Glomerular endothelial cell (primary cell): ENCODE data around the gene TTC9B. TPM values are rescaled to one million over a fixed set of nuclear protein-coding genes. Genes with fewer than 3 reads are reported as not detected.

ENCODE experiments used
- DNase-seq: peaks from one replicate; pipeline ENCODE4 v3.0.0-alpha.2; 2011; ENCODE audit warnings: low read depth, low spot score; ENCODE audit errors: extremely low read depth
- total RNA-seq: library from RNA; depleted of rRNA; stranded (reverse); fragments of >200 nt; gene quantifications from 2 replicates; pipeline ENCODE4 v1.2.3, GENCODE V29; 2015

The TTC9B gene
- total RNA-seq, 1 donor from 2014 or later = not detected

DNA sequence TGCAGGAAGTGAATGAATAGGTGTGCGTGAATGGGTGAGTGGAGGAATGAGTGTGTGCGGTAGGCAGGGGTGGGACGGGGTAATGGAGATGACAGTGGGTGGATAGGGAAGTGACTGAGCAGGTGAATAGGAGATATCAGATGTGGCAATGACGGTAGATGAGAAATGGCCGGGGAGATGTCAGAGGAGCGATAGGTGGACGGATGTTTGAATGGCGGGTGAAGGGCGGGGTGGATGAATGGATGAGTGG is 1.5 kb downstream of the TTC9B start:
- no peak for DNase-seq

DNA sequence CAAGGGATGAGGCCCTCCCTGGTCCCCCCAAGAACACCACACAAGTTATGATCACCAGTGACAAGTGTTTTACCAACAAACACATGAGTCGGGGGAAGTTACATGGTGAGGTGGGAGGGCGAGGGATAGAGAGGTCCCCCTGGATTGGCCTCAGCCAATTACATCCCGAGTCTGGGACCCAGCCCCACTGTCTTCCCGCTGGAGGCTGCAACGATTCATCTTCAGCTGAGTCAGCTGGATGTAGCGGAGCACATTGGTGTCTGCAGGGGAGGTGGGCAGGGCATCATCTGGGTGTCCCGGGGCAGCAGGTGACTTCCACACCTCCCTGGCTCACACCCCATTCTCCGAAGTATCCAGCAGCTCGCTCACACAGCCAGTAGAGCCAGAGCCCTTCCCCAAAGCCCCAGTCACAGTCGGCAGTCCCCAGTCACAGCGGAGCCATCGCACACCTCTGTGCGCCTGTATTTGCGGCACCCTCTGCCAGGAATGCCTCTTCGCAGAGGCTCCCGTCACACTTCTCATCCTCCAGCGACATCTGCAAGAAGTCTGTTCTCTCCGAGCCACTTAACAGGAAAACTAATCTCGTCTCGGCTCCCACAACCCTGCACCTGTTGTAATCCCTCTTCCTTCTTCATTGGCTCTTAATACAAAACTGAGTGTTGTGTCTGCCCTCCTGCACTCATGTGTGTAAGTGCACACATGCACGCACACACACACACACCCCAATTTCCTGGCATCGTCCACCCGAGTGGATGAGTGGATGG is 2.0 kb downstream of the TTC9B start:
- no peak for DNase-seq

DNA sequence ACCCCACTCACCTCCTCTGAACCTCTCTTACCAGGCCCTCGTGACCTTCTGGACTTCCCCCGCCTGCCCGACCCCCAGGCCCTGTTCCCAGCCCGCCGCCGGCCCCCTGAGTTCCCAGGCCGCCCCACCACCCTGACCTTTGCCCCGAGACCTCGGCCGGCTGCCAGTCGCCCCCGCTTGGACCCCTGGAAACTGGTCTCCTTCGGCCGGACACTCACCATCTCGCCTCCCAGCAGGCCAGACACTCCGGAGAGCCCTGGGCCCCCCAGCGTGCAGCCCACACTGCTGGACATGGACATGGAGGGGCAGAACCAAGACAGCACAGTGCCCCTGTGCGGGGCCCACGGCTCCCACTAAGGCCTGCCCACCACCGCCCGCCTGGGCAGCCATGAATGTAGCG is 3.2 kb downstream of the TTC9B start:
- no peak for DNase-seq

DNA sequence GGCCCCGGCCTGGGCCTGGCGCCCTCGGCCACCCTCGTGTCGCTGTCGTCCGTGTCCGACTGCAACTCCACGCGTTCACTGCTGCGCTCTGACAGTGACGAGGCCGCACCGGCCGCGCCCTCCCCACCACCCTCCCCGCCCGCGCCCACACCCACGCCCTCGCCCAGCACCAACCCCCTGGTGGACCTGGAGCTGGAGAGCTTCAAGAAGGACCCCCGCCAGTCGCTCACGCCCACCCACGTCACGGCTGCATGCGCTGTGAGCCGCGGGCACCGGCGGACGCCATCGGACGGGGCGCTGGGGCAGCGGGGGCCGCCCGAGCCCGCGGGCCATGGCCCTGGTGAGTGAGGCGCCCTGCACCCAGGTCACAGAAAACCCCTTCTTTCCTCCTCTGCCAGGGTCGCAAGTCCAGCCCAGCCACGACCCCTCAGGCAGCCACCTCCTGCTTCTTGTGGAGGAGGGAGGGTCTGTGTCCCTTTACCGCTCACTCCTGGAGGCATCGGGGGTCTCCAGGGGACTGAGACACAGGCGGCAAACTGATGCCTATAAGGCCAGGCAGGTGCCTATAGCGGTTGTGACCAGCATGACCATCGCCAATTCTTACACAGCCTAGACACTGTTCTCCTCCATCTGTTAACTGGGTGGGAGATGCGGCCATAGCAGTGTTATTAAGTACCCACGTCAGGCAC is 4.2 kb downstream of the TTC9B start:
- DNase-seq = no peak

DNA sequence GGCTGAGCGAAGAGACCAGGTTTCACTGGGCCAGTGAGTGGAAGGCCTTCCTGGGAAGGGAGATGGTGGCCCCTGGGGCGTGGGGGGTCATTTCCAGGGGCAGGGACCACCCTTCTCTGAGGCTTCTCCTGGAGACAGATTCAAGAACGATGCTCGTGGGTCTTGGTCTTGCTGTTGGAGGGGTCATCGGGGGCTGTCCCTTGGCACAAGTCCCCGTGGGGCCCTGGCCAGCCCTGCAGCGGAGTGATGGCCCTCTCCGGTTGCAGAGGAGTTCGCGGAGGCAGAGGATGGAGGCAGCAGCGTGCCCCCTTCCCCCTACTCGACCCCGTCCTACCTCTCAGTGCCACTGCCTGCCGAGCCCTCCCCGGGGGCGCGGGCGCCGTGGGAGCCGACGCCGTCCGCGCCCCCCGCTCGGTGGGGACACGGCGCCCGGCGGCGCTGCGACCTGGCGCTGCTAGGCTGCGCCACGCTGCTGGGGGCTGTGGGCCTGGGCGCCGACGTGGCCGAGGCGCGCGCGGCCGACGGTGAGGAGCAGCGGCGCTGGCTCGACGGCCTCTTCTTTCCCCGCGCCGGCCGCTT is 4.8 kb downstream of the TTC9B start:
- DNase-seq = no peak

DNA sequence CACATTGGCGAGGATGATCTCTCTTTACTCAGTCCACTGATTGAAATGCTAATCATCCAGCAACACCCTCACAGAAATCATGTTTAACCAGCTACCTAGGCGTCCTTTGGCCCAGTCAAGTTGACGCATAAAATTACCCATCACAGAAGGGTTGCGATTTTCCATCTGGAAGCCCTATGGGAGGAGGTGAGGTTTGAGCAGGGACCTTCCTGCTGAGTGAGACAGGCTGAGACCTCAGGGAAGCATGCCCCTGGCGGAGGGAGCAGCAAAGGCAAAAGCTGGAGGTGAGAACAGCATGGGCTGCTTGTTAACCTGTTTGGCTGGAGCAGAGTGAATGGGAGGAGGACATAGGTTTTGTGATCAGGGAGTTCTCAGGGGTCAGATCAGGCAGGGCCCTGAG is 7.3 kb downstream of the TTC9B start:
- DNase-seq = no peak

DNA sequence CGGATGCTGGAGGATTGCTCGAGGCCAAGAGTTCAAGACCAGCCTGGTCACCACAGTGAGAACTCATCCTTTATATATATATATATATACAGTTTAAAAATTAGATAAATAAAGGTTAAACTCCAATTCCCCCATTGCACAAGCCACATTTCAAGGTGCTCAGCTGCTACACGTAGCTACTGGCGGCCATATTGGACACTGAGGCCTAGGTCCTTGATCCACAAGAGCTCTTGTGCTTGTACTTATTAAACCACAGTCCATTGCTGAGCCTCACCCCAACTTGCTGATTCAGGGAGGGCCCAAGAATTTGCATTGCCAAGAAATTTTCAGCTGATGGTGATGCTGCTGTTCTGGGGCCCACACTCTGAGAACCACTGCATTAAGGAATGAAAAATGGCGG is 9.6 kb downstream of the TTC9B start:
- DNase-seq = no peak

DNA sequence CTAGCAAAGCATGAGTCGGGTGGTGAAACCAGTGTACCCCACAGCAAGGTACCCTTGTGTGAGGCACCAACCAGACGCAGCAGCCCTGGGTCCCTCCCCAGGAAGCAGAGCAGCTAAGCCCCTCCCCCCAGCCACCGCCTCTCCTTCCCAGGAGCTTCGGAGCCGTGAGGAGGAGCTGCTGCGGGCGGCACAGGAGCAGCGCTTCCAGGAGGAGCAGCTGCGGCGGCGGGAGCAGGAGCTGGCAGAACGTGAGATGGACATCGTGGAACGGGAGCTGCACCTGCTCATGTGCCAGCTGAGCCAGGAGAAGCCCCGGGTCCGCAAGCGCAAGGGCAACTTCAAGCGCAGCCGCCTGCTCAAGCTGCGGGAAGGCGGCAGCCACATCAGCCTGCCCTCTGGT is 12.4 kb downstream of the TTC9B start:
- no peak for DNase-seq

DNA sequence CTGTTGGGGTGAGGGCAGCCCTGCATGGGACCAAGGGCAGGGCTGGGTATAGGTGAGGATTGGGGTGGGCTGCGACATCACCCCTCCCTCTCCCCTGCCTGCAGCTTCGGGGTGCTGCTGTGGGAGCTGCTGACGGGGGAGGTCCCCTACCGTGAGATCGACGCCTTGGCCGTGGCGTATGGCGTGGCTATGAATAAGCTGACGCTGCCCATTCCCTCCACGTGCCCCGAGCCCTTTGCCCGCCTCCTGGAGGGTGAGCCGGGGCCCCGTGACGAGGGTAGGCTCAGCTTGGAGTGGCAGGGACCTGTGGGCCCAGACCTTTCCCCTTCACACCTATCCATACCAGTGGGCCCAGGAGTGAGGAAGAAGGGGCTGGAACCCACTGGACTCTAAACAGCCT is 13.8 kb downstream of the TTC9B start:
- DNase-seq = no peak

DNA sequence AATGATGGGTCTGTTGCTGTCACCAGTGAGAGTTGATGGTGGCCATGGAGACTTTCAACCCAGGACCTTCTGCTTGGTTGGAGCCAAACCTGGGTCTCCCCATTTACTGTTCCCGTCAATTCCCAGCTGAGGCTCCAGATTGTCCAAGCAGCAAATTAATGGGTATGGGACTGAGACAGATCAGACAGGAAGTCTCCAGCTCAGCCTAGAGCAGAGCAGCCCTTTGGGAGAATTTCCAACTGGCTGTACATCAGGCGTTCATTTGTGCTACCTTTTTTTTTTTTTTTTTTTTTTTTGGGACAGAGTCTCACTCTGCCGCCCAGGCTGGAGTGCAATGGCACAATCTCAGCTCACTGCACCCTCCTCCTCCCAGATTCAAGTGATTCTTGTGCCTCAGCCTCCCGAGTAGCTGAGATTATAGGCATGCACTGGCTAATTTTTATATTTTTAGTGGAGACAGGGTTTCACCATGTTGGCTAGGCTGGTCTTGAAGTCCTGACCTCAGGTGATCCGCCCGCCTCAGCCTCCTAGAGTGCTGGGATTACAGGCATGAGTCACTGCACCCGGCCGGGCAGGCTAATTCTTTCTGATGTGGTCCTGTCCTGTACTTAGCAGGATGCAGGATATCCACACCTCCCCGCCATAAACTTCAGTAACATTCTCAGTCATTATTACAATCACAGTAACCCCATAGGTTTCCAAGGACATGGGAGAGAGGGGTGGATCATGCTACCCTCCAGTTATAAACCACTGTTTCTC is 17.7 kb downstream of the TTC9B start:
- no peak for DNase-seq

DNA sequence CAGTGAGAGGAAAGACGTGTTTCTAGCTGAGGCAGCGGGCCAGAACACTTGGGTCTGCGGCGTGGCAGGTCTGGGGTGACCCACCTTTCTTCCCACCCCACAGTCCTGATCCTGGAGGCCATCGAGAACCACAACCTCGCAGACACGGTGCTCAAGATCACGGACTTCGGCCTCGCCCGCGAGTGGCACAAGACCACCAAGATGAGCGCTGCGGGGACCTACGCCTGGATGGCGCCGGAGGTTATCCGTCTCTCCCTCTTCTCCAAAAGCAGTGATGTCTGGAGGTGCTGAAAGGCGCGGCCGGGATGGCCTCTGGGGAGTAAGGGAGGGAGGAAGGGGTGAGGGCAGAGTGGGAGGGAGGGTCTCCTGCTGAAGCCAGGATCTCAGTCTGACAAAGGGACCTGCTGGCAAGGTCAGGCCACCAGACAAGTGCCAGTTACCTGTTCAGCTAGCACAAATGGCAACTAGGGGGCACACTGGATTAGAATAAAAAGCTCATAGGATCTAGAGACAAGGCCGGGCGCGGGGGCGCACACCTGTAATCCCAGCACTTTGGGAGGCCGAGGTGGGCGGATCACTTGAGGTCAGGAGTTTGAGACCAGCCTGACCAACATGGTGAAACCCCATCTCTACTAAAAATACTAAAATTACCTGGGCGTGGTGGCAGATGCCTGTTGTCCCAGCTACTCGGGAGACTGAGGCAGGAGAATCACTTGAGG is 19.8 kb downstream of the TTC9B start:
- DNase-seq = no peak

DNA sequence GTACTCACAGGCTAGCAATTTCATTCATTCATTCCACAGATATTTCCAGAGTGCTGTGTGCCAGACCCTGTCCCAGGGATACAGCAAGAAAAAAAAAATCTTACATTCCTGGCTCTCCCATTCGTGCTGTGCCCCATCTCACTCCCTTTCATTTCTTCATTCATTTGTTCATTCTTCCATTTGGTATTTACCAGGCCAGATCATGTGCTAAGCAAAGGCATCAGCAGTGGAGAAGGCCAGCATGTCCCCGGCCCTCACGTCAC is 24.7 kb downstream of the TTC9B start:
- no peak for DNase-seq

DNA sequence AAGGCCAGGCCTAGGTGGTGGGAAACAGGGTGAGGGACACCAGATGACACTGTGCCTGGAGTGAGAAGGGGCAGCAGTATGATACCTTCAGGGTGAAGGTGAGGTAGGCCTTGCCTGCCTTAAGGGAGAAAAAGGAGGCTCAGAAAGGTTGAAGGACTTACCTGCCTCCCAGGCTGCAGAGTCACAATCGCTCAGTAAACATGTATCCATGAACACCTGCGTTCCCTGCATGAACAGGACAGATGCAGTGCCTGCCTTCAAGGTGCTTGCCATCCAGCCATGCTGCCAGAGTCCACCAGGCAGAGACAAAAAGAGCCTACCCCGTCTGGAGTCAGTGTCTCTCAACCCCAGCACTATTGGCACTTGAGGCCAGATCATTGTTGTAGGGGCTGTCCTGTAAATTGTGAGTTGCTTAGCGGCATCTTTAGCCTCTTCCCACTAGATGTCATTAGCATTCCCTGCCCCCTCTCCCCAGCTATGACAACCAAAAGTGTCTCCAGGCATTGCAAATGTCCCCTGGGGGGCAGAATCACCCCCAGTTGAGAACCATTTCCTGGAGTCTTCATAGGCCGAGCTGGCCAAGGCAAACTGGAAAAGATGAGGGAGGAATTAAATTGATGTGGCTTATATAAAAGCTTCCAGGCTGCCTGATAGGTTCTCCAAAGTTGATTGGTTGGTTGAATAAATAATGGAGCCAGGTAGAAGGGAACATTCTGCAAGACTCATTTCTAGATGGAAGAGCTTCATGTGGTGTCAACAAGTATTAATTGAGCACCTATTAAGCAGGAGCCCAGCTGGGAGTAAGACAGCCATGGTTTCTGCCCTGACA is 25.2 kb downstream of the TTC9B start:
- DNase-seq = no peak

DNA sequence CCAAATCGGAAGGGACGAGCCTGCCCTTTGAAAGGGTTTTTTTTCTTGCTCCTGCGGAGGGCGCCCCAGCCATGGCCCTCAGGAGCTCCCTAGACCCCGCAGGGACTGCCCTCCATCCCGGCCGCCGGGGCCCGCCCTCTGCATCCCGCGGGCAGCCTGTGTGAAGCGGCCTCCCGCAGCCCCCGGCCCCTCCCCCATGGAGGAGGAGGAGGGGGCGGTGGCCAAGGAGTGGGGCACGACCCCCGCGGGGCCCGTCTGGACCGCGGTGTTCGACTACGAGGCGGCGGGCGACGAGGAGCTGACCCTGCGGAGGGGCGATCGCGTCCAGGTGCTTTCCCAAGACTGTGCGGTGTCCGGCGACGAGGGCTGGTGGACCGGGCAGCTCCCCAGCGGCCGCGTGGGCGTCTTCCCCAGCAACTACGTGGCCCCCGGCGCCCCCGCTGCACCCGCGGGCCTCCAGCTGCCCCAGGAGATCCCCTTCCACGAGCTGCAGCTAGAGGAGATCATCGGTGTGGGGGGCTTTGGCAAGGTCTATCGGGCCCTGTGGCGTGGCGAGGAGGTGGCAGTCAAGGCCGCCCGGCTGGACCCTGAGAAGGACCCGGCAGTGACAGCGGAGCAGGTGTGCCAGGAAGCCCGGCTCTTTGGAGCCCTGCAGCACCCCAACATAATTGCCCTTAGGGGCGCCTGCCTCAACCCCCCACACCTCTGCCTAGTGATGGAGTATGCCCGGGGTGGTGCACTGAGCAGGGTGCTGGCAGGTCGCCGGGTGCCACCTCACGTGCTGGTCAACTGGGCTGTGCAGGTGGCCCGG is 26.1 kb downstream of the TTC9B start:
- DNase-seq = no peak

DNA sequence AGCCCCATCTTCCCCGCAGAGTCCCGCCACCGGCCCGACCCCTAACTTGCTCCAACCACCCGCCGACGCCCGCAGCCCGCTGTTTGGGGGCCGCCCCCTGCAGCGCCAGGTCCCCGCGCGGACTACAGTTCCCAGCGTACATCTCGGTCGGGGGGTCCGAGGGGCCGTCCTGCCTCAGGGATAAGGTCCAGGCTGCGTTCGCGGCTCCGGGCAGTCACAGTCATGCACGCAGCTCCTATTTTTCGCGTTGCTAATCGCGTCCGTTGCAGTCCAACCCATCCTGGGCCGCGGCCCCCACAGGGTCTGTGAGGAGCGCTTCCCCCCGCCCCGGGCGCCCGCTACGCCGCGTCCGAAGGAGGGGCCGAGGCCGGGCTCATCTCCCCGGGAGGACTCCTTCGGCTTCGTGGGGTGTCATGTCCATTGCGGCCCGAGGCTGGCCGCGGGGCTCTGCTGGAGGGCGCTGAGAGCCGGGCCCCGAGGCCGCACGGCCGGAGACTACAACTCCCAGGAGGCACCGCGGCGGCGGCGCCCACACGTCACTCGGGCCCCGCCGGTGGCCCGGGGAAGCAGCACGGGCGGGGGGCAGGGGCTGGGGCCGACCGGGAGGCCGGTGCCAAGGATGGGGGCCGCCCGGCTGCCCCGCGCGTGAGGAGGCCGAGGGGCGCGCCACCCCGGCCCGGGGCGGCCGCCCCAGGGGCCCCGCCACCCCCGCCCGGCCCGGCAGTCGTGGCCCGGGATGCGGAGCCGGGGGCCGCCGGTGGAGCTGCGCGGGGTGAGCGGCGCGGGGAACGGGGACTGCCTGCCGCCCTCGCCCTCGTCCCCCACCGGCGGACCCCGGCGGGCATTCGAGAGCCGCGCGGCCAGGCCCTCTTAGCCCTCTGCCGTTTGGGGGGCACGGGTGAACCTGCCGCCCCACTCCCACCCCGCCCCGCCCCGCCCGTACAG is 27.0 kb downstream of the TTC9B start, which contains the start of gene MAP3K10:
TSS of gene MAP3K10 (plus strand) at position 536 of the 945 bp plus-strand sequence. CDS start 606 bp downstream, outside the sequence.
- DNase-seq = no peak

DNA sequence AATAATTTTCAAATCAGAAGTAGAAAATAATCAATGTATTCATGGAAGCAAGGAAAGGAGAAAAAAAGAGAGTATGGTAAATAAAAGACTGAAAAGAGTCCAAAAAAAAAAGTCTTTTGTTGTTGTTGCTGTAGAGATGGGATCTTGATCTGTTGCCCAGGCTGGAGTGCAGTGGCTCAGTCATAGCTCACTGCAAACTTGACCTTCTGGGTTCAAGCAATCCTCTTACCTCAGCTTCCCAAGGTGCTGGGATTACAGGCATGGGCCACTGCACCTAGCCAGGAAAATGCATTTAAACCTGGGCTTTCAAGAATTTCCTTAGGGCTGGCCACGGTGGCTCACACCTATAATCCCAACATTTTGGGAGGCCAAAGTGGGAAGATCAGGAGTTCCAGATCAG is 33.9 kb downstream of the TTC9B start:
- no peak for DNase-seq

DNA sequence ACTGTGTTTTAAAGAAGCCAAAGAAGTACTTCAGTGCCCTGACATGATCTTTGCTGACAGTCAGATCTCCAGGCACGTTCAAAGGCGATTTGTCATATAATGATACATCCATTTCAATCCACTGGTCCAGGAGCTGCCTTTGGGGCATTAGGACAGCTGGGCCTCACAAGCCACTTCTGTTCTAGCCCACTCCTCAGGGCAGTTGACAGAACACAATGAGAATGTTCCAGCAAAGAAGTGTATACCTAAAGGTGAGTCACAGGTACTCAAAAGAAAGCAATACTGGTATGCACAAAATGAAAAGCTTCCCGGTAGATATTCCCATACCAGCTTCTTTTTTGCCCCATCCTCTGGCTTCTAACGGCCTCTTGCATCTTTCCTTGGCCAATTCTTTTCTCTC is 39.4 kb downstream of the TTC9B start:
- no peak for DNase-seq

DNA sequence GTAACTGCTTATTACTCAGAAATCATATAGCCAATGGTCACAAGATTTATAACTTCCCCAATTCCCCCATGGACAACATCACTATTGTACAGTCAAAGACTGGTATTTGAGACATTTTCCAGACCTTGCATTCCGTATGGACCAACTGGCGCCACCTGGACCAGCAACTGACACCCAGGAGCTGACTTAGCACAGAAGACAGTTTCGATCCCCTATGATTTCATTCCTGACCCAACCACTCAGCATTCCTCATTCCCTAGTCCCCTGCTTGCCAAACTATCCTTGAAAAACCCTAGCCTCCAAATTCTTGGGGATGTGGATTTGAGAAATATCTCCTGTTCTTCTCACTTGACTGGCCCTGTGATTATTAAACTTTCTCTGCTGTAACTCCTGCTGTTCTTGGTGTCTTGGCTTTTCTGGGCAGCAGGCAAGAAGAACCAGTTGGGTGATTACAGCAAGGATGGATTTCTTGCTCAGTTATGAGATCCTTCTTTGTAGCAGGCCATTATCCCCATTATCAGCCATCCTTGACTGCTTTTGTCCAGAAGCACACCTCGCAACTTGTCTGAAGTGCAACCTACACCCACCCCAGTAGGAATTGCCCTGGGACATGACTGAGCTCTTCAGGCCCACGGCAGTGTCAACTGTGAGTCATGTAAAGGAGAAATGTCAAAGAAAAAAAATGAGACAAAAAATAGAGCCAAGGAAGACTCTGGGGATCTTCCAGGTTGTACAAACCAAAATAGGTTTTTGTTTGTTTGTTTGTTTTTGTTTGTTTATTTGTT is 40.7 kb downstream of the TTC9B start:
- DNase-seq = no peak
